Measurements from ENCODE around the gene TNFSF13. TPM values are rescaled to one million over a fixed set of nuclear protein-coding genes. Genes with fewer than 3 reads are reported as not detected.

Gene TNFSF13
- total RNA-seq, 3 donors from 2014 or later (not counting 1 experiment from before 2014, with no cell fraction given) = 2.7 to 11.1 (median 2.7) TPM

DNA sequence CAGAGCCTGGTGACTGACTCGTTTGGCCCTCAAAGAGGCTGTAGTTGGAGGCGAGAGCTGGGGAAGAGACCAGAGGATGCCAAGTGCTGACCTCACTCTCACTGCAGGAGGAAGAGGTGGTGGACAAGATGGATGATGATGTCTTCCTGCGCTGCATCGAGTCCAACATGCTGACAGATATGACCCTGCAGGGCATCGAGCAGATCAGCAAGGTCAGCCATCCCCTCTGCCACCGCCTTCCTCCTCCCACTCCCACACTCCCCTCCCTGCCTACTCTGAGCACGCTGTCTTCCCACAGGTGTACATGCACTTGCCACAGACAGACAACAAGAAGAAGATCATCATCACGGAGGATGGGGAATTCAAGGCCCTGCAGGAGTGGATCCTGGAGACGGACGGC is 47.4 kb upstream of the TNFSF13 start:
- intact Hi-C loops (cut with micrococcal nuclease) = loop anchor here (10.0 kb wide), 1 partner anchor 174 kb away; the partner anchor contains the start of genes TP53 and WRAP53
- no peaks in the 10 kb centered on the region for H3K36me3 Mint-ChIP-seq
- ATAC-seq (peak in 1 of 3 donors; percentile 11), DNase-seq (peak in 1 of 2 donors; percentile 20)
- H3K27me3 Mint-ChIP-seq (ENCODE audit: low read depth in 2 of 2) = no peaks in the 10 kb centered on the region
- no peaks in the 10 kb centered on the region for H3K9me3 Mint-ChIP-seq
- Histone ChIP-seq H3K9me3 (ENCODE audit: control insufficient read depth, insufficient read depth, low read length) (no peaks in the 10 kb centered on the region), H3K27me3 (ENCODE audit: control insufficient read depth, insufficient read depth, low read length) (no peaks in the 10 kb centered on the region), H3K36me3 (ENCODE audit: control insufficient read depth, insufficient read depth, low read length) (peaks cover 74% of the 10 kb centered on the region), H3K4me3 (ENCODE audit: low read length) (no peak overlapping the region), H3K4me1 (ENCODE audit: control insufficient read depth, insufficient read depth, low read length) (no peaks in the 10 kb centered on the region), H3K27ac (ENCODE audit: low read length) (no peak overlapping the region)
- WGBS (ENCODE audit: insufficient coverage) = 90% methylated on average over 10 of the region's 10 CpGs
- TF ChIP-seq, protein P1, sequence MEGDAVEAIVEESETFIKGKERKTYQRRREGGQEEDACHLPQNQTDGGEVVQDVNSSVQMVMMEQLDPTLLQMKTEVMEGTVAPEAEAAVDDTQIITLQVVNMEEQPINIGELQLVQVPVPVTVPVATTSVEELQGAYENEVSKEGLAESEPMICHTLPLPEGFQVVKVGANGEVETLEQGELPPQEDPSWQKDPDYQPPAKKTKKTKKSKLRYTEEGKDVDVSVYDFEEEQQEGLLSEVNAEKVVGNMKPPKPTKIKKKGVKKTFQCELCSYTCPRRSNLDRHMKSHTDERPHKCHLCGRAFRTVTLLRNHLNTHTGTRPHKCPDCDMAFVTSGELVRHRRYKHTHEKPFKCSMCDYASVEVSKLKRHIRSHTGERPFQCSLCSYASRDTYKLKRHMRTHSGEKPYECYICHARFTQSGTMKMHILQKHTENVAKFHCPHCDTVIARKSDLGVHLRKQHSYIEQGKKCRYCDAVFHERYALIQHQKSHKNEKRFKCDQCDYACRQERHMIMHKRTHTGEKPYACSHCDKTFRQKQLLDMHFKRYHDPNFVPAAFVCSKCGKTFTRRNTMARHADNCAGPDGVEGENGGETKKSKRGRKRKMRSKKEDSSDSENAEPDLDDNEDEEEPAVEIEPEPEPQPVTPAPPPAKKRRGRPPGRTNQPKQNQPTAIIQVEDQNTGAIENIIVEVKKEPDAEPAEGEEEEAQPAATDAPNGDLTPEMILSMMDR (IDR thresholded peaks at IDR 0.05) = no peak
- H3K4me3 Mint-ChIP-seq = no peak overlapping the region
- H3K4me1 Mint-ChIP-seq = peaks cover 0 to 11% of the 10 kb centered on the region in 2 donors
- peak overlapping the region; percentile 54 to 55 for H3K27ac Mint-ChIP-seq

DNA sequence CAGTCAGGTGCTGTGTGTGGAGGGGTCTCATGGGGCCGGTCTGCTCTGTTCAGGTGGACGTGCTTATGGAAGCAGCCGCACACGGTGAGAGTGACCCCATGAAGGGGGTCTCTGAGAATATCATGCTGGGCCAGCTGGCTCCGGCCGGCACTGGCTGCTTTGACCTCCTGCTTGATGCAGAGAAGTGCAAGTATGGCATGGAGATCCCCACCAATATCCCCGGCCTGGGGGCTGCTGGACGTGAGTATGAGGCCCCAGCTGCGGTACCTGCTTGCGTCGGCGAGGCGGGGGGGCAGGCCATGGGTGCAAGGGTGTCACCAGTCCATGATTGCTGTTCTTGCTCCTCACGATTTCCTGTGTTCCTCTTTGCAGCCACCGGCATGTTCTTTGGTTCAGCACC is 46.4 kb upstream of the TNFSF13 start:
- Histone ChIP-seq H3K9me3 (ENCODE audit: control insufficient read depth, insufficient read depth, low read length) (no peaks in the 10 kb centered on the region), H3K27ac (ENCODE audit: low read length) (no peak overlapping the region), H3K4me3 (ENCODE audit: low read length) (no peak overlapping the region), H3K4me1 (ENCODE audit: control insufficient read depth, insufficient read depth, low read length) (no peaks in the 10 kb centered on the region), H3K36me3 (ENCODE audit: control insufficient read depth, insufficient read depth, low read length) (peaks cover 68% of the 10 kb centered on the region), H3K27me3 (ENCODE audit: control insufficient read depth, insufficient read depth, low read length) (no peaks in the 10 kb centered on the region)
- Mint-ChIP-seq H3K36me3 (no peaks in the 10 kb centered on the region), H3K27me3 (ENCODE audit: low read depth in 2 of 2) (no peaks in the 10 kb centered on the region), H3K27ac (peak overlapping the region in 1 of 2 donors; percentile 55), H3K4me1 (peaks cover 0 to 11% of the 10 kb centered on the region in 2 donors), H3K9me3 (no peaks in the 10 kb centered on the region), H3K4me3 (no peak overlapping the region)
- DNase-seq (peak in 1 of 2 donors; percentile 18), ATAC-seq (peak in 1 of 3 donors; percentile 9)
- TF ChIP-seq, protein P1 (IDR thresholded peaks at IDR 0.05) = no peak
- intact Hi-C loops (cut with micrococcal nuclease) = loop anchor here (10.0 kb wide), 1 partner anchor 173 kb away; the partner anchor contains the start of genes TP53 and WRAP53
- 97% methylated on average over 15 of the region's 15 CpGs for WGBS (ENCODE audit: insufficient coverage)

DNA sequence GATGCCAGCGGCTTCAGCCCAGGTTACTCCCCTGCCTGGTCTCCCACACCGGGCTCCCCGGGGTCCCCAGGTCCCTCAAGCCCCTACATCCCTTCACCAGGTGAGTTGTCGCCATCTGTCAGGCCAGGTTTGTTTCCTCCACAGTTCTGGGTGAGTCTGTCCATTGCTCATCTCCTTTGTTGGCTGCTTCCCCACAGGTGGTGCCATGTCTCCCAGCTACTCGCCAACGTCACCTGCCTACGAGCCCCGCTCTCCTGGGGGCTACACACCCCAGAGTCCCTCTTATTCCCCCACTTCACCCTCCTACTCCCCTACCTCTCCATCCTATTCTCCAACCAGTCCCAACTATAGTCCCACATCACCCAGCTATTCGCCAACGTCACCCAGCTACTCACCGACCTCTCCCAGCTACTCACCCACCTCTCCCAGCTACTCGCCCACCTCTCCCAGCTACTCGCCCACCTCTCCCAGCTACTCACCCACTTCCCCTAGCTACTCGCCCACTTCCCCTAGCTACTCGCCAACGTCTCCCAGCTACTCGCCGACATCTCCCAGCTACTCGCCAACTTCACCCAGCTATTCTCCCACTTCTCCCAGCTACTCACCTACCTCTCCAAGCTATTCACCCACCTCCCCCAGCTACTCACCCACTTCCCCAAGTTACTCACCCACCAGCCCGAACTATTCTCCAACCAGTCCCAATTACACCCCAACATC is 45.6 kb upstream of the TNFSF13 start:
- Histone ChIP-seq H3K27me3 (ENCODE audit: control insufficient read depth, insufficient read depth, low read length) (no peaks in the 10 kb centered on the region), H3K4me1 (ENCODE audit: control insufficient read depth, insufficient read depth, low read length) (no peaks in the 10 kb centered on the region), H3K4me3 (ENCODE audit: low read length) (no peak overlapping the region), H3K9me3 (ENCODE audit: control insufficient read depth, insufficient read depth, low read length) (no peaks in the 10 kb centered on the region), H3K36me3 (ENCODE audit: control insufficient read depth, insufficient read depth, low read length) (peaks cover 62% of the 10 kb centered on the region), H3K27ac (ENCODE audit: low read length) (no peak overlapping the region)
- Mint-ChIP-seq H3K36me3 (no peaks in the 10 kb centered on the region), H3K27ac (peak overlapping the region in 1 of 2 donors; percentile 55), H3K4me3 (no peak overlapping the region), H3K9me3 (no peaks in the 10 kb centered on the region), H3K4me1 (peaks cover 0 to 11% of the 10 kb centered on the region in 2 donors), H3K27me3 (ENCODE audit: low read depth in 2 of 2) (no peaks in the 10 kb centered on the region)
- ATAC-seq (peak in 1 of 3 donors; percentile 10), DNase-seq (peak in 1 of 2 donors; percentile 19)
- 90% methylated on average over 20 of the region's 20 CpGs for WGBS (ENCODE audit: insufficient coverage)
- intact Hi-C loops (cut with micrococcal nuclease) = loop anchor here (10.0 kb wide), 1 partner anchor 172 kb away; the partner anchor contains the start of genes TP53 and WRAP53
- TF ChIP-seq, protein P1 (IDR thresholded peaks at IDR 0.05) = no peak

All from natural killer cell (primary cell).